BE2C (cell line): ENCODE results near the gene CASKIN1.

Experiments used
- DNase-seq: peaks from one replicate; pipeline ENCODE4 v3.0.0-alpha.2; 2020
- H3K27me3 ChIP-seq: fragments of 250-450 bp; sonication (Bioruptor Pico); 2 replicates; pipeline ENCODE4 v1.5.1; 2020; ENCODE audit warnings: mild to moderate bottlenecking
- H3K36me3 ChIP-seq: fragments of 250-450 bp; sonication (Bioruptor Pico); 2 replicates; pipeline ENCODE4 v1.5.1; 2020; ENCODE audit warnings: mild to moderate bottlenecking
- H3K4me1 ChIP-seq: fragments of 250-450 bp; sonication (Bioruptor Pico); 2 replicates; pipeline ENCODE4 v1.5.1; 2020
- H3K4me3 ChIP-seq: 2 replicates; pipeline ENCODE4 v1.5.1; 2011; ENCODE audit warnings: low read depth, low read length
- H3K9me3 ChIP-seq: fragments of 250-450 bp; sonication (Bioruptor Pico); 2 replicates; pipeline ENCODE4 v1.5.1; 2020
- TF ChIP-seq, protein P1 (sequence below): IDR thresholded peaks from 2 replicates; pipeline ENCODE4 v1.5.1; 2012; ENCODE audit warnings: mild to moderate bottlenecking, low read depth, low read length

CASKIN1 gene

DNA sequence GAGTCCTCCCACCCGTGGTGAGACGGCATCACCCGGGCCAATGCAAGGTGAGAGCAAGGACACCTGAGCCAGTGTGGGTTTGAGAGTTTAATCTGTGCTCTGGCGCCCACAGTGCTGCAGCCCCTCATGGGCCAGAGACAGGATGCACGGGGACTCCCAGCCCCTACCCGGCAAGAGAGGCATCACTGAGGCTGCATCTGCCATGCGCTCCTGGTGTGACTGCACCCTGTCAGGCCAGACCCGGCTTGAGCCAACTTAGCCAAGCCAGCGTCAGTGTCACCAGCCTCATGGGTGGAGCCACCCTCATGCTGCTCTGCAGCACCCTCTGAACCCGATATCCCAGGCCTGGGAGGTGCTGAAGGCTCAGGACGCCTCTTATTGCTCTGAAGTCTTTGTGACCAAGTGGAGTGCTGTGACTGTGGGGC, 15.5 kb upstream of the CASKIN1 start:
- Histone ChIP-seq H3K36me3 (peaks cover 43% of the 10 kb centered on the region), H3K4me3 (no peak overlapping the region), H3K9me3 (no peaks in the 10 kb centered on the region), H3K27me3 (no peaks in the 10 kb centered on the region), H3K4me1 (peaks cover 21% of the 10 kb centered on the region)
- no peak for DNase-seq
- TF ChIP-seq, protein P1, sequence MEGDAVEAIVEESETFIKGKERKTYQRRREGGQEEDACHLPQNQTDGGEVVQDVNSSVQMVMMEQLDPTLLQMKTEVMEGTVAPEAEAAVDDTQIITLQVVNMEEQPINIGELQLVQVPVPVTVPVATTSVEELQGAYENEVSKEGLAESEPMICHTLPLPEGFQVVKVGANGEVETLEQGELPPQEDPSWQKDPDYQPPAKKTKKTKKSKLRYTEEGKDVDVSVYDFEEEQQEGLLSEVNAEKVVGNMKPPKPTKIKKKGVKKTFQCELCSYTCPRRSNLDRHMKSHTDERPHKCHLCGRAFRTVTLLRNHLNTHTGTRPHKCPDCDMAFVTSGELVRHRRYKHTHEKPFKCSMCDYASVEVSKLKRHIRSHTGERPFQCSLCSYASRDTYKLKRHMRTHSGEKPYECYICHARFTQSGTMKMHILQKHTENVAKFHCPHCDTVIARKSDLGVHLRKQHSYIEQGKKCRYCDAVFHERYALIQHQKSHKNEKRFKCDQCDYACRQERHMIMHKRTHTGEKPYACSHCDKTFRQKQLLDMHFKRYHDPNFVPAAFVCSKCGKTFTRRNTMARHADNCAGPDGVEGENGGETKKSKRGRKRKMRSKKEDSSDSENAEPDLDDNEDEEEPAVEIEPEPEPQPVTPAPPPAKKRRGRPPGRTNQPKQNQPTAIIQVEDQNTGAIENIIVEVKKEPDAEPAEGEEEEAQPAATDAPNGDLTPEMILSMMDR: no peak

DNA sequence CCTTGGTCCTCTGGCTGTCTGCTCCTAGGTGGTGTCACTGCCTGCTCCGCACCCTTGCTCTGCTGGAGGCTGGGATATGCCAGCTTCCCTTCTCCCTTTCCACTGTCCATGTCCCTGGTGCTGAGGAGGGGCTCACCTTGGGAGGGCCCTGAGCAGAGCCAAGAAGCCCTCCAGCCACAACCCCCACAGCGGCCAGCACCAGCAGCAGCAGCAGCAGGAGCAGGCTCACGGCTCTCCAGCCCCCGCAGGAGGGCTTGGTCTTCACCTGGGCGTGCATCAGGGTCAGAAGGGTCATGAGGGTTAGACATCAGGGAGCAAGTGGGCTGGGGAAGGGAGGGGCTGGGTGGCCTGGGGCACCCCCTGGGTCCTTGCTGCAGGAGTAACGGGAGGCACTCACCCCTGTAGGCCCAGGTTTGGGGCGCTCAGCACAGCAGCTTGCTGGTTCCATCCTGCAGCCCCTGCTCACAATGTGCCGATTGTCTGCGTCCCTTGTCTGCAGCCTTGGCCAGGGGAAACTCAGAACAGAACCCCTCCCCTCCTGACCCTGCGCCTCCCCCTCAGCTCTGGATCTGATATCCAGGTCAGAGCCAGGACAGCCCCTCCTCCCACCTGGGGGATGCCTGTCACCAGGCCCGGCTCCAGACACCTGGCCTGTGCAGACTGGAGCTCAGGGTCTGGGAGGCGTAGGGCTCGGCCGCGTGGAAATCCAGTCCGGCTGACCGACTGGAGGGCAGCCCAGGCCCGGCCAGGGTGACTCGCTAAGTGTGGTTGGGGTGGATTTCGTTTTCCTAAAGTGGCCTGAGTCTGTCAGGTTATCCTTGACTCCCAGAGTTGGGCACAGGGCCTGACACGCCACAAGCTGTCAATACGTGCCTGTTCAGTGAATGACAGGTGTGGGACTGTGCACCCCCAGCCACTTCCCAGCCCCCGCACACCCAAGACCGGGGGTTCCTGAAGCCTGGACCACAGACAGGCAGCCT, 14.3 kb upstream of the CASKIN1 start, which contains the start of gene BRICD5:
TSS of gene BRICD5 (minus strand) at position 478 of the 980 bp plus-strand sequence. CDS start at position 448, 30 bp downstream.
- Histone ChIP-seq H3K27me3 (no peaks in the 10 kb centered on the region), H3K36me3 (peaks cover 47% of the 10 kb centered on the region), H3K9me3 (no peaks in the 10 kb centered on the region), H3K4me3 (no peak within 1 kb of the TSS), H3K4me1 (peaks cover 21% of the 10 kb centered on the region)
- TF ChIP-seq, protein P1: no peak
- no peak for DNase-seq

DNA sequence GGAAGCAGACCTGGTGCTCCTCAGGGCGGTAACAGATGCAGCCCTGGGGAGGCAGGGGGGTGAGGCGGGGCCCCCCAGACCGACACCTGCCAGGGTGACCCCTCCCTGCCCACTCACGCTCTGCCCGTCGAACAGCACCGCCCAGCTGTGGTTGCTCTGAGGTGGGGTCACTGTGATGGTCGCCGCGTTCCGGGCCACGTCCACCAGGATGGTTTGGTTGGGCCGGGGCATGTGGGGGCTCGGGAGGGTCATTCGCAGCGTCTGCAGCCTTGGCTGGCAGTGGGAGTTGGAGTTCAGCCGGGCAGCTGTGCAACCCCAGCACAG, 13.6 kb upstream of the CASKIN1 start:
- no peaks in the 10 kb centered on the region for H3K27me3 ChIP-seq
- H3K9me3 ChIP-seq: no peaks in the 10 kb centered on the region
- DNase-seq: no peak
- H3K36me3 ChIP-seq: peaks cover 47% of the 10 kb centered on the region
- TF ChIP-seq, protein P1: no peak
- H3K4me1 ChIP-seq: peaks cover 21% of the 10 kb centered on the region
- H3K4me3 ChIP-seq: no peak overlapping the region

DNA sequence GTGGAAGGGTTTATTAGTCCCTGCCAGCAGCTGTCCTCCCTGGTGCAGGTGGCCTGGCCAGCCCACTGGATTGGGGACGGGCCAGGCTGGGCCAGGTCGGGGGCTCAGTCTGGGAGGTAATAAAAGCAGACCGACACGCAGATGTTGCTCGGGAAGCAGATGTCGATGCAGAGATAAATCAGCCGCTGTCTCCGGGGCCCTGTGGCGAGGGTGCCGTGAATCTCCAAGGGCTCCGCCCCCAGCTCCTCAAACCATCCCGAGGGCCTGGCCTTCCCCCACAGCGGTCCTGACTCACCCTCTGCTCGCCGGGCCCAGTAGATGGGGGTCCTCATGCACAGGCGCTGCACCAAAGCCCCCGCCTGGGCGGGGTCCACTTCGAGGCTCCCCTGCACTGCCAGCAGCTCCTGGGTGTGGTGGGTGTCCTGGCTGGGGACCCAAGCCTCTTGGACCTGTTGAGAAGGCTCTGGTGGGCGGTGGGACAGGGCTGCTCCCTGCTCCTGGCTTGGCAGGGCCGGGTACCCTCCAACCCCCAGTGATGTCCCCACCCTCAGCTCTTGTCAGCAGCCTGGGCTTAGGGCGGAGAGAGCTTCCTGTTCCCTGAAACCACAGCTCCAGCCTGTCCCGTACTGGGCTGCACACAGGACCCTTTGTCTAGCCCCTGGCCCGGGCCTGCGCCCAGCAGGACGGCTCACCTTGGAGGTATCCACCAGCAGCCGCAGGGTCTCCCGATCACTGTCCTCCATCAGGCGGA, 13.0 kb upstream of the CASKIN1 start:
- no peak for DNase-seq
- Histone ChIP-seq H3K4me1 (peaks cover 21% of the 10 kb centered on the region), H3K4me3 (no peak overlapping the region), H3K36me3 (peaks cover 47% of the 10 kb centered on the region), H3K9me3 (no peaks in the 10 kb centered on the region), H3K27me3 (no peaks in the 10 kb centered on the region)
- TF ChIP-seq, protein P1: no peak

DNA sequence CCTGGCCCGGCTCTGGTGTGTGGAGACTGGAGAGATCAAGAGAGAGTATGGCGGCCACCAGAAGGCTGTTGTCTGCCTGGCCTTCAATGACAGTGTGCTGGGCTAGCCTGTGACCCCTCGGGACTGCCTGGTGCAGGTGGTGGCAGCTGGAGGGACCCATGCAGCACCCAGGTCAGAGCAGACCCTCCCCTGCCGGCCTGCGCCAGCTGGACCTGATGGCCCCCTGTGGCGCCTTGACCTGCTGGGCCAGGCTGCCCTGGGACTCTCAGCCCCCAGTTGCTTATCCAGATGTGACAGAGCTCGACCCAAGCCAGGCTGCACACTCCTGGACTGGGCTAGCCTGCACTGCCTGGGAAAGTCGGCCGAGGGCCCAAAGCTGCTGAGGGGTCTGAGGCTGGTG, 12.4 kb upstream of the CASKIN1 start:
- Histone ChIP-seq H3K4me1 (peaks cover 21% of the 10 kb centered on the region), H3K36me3 (peaks cover 47% of the 10 kb centered on the region)

More for the DNA sequence above, 12.4 kb upstream of the CASKIN1 start:
- Histone ChIP-seq H3K27me3 (no peaks in the 10 kb centered on the region), H3K4me3 (no peak overlapping the region), H3K9me3 (no peaks in the 10 kb centered on the region)
- DNase-seq: no peak
- TF ChIP-seq, protein P1: no peak
